Osteoblast (primary cell): ENCODE results near the gene NOS3. TPM values are rescaled to one million over a fixed set of nuclear protein-coding genes. Genes with fewer than 3 reads are reported as not detected.
"Not testable (repeated sequence)": the region's sequence is repeated elsewhere in the genome, so short reads cannot be mapped to it uniquely, and the experiment has no call there.

Source experiments
- DNase-seq: peaks from one replicate; pipeline ENCODE4 v3.0.0; 2011; ENCODE audit warnings: low spot score, mixed read lengths; ENCODE audit not compliant: insufficient read length; ENCODE audit errors: missing footprints
- H2AFZ ChIP-seq: 2 replicates; pipeline ENCODE4 v1.6.0; 2011; ENCODE audit warnings: mild to moderate bottlenecking, low read length
- H3K27ac ChIP-seq: 2 replicates; pipeline ENCODE4 v1.5.1; 2011; ENCODE audit warnings: mild to moderate bottlenecking, low read depth, low read length, moderate library complexity
- H3K27me3 ChIP-seq: 2 replicates; pipeline ENCODE4 v1.6.0; 2012; ENCODE audit warnings: mild to moderate bottlenecking, control low read depth, inconsistent platforms, low read length, moderate library complexity; ENCODE audit not compliant: insufficient read depth
- H3K36me3 ChIP-seq: 2 replicates; pipeline ENCODE4 v1.5.1; 2011; ENCODE audit warnings: mild to moderate bottlenecking, low read length, control low read depth, moderate library complexity; ENCODE audit not compliant: insufficient read depth
- H3K4me1 ChIP-seq: 2 replicates; pipeline ENCODE4 v1.5.1; 2011; ENCODE audit warnings: mild to moderate bottlenecking, low read length, control low read depth, moderate library complexity; ENCODE audit not compliant: insufficient read depth
- H3K4me2 ChIP-seq: 2 replicates; pipeline ENCODE4 v1.6.0; 2011; ENCODE audit warnings: mild to moderate bottlenecking, low read length; ENCODE audit not compliant: insufficient read depth
- H3K4me3 ChIP-seq: fragments of 200-600 bp; sonication (generic); 3 replicates; pipeline ENCODE4 v1.5.1; 2012; ENCODE audit warnings: mild to moderate bottlenecking, low read length, inconsistent platforms; ENCODE audit not compliant: insufficient read depth
- H3K79me2 ChIP-seq: 2 replicates; pipeline ENCODE4 v1.6.0; 2012; ENCODE audit warnings: mild to moderate bottlenecking, low read length, control low read depth, inconsistent platforms; ENCODE audit not compliant: insufficient read depth
- H3K9me3 ChIP-seq: 2 replicates; pipeline ENCODE4 v1.5.1; 2011; ENCODE audit warnings: low read depth, low read length, control low read depth
- H4K20me1 ChIP-seq: 2 replicates; pipeline ENCODE4 v1.6.0; 2012; ENCODE audit warnings: mild to moderate bottlenecking, low read length, control low read depth; ENCODE audit not compliant: insufficient read depth
- CTCF ChIP-seq: IDR thresholded peaks from 2 replicates; pipeline ENCODE4 v1.5.1; 2011; ENCODE audit warnings: mild to moderate bottlenecking, low read depth, low read length, moderate library complexity; ENCODE audit errors: extremely low read depth
- total RNA-seq: library from RNA; depleted of rRNA; stranded (reverse); fragments of >200 nt; gene quantifications from 2 replicates; pipeline ENCODE4 v1.2.3, GENCODE V29; 2012

The NOS3 gene
- total RNA-seq, 1 donor, result not detected

GRCh38 chr7:151027728-151028130 lies 36.9 kb downstream of the NOS3 start:
- H2AFZ ChIP-seq, result peak overlapping the region; percentile 92
- peak overlapping the region; percentile 95 for H3K4me2 ChIP-seq
- peaks cover 14% of the 10 kb centered on the region for H3K79me2 ChIP-seq
- not testable (repeated sequence) for H4K20me1 ChIP-seq, H3K9me3 ChIP-seq, H3K4me1 ChIP-seq, DNase-seq, H3K36me3 ChIP-seq
- H3K27ac ChIP-seq, result peak overlapping the region; percentile 46
- H3K4me3 ChIP-seq, result peak overlapping the region; percentile 90
- peaks cover 17% of the 10 kb centered on the region for H3K27me3 ChIP-seq

GRCh38 chr7:151028131-151028947 lies 37.5 kb downstream of the NOS3 start, which contains the start of gene ABCB8:
Gene ABCB8 (plus strand): TSS chr7:151028450. CDS start chr7:151028516, 66 bp downstream.
- H3K27ac ChIP-seq, result peak within 1 kb of the TSS; percentile 70
- peak within 1 kb of the TSS; percentile 90 for H3K4me3 ChIP-seq
- H3K27me3 ChIP-seq, result peaks cover 11% of the 10 kb centered on the region
- peaks cover 14% of the 10 kb centered on the region for H3K79me2 ChIP-seq
- H3K36me3 ChIP-seq, result no peaks in the 10 kb centered on the region
- H3K4me2 ChIP-seq, result peak within 1 kb of the TSS; percentile 95
- DNase-seq, result peak; percentile 100
- no peaks in the 10 kb centered on the region for H3K9me3 ChIP-seq
- peaks cover 8% of the 10 kb centered on the region for H3K4me1 ChIP-seq
- H4K20me1 ChIP-seq, result no peaks in the 10 kb centered on the region
- peak; percentile 39 for TF ChIP-seq CTCF
- H2AFZ ChIP-seq, result peak within 1 kb of the TSS; percentile 92

GRCh38 chr7:151028948-151029501 lies 38.2 kb downstream of the NOS3 start:
- no peak for DNase-seq
- Histone ChIP-seq H3K36me3 (no peaks in the 10 kb centered on the region), H3K4me2 (peak overlapping the region; percentile 95), H3K27me3 (peaks cover 9% of the 10 kb centered on the region), H4K20me1 (no peaks in the 10 kb centered on the region), H3K27ac (peak overlapping the region; percentile 70), H3K9me3 (no peaks in the 10 kb centered on the region), H2AFZ (peak overlapping the region; percentile 92), H3K4me1 (peaks cover 8% of the 10 kb centered on the region), H3K79me2 (peaks cover 14% of the 10 kb centered on the region), H3K4me3 (peak overlapping the region; percentile 90)
- no peak for TF ChIP-seq CTCF

GRCh38 chr7:151031011-151031410 lies 40.2 kb downstream of the NOS3 start:
- Histone ChIP-seq H3K79me2 (peaks cover 14% of the 10 kb centered on the region), H2AFZ (no peak overlapping the region), H3K9me3 (no peaks in the 10 kb centered on the region), H3K27ac (no peak overlapping the region), H3K4me2 (no peak overlapping the region), H3K4me3 (no peak overlapping the region), H3K36me3 (peaks cover 17% of the 10 kb centered on the region), H3K4me1 (peaks cover 8% of the 10 kb centered on the region), H3K27me3 (peaks cover 8% of the 10 kb centered on the region), H4K20me1 (no peaks in the 10 kb centered on the region)
- no peak for DNase-seq
- no peak for TF ChIP-seq CTCF
